Kidney epithelial cell (primary cell): Measurements from ENCODE around the gene MIGA1. TPM values are rescaled to one million over a fixed set of nuclear protein-coding genes. Genes with fewer than 3 reads are reported as not detected.
A peak's percentile ranks its signal among the peaks of the same experiment; 100 is the strongest.

ENCODE experiments used
- DNase-seq: peaks from one replicate; pipeline ENCODE4 v3.0.0-alpha.2; 2010; ENCODE audit warnings: low read depth
- H3K27me3 ChIP-seq: 2 replicates; pipeline ENCODE4 v1.6.0; 2011; ENCODE audit warnings: low read length; ENCODE audit not compliant: control insufficient read depth, insufficient read depth
- H3K36me3 ChIP-seq: 2 replicates; pipeline ENCODE4 v1.5.1; 2011; ENCODE audit warnings: low read length; ENCODE audit not compliant: control insufficient read depth, insufficient read depth
- H3K4me3 ChIP-seq: 2 replicates; pipeline ENCODE4 v1.5.1; 2011; ENCODE audit warnings: low read depth, mild to moderate bottlenecking, control low read depth, low read length
- CTCF ChIP-seq: IDR thresholded peaks from 2 replicates; pipeline ENCODE4 v1.5.1; 2011; ENCODE audit warnings: mild to moderate bottlenecking, moderate library complexity, low read length, control low read depth, inconsistent platforms; ENCODE audit not compliant: insufficient read depth, poor library complexity, severe bottlenecking
- total RNA-seq: library from RNA; depleted of rRNA; stranded (reverse); fragments of >200 nt; gene quantifications from 2 replicates; pipeline ENCODE4 v1.2.3, GENCODE V29; 2015

MIGA1 gene
- total RNA-seq, 1 donor from 2014 or later, result 14.5 TPM

- Histone ChIP-seq H3K4me3 (no peak overlapping the region), H3K36me3 (no peaks in the 10 kb centered on the region), H3K27me3 (no peaks in the 10 kb centered on the region)
- TF ChIP-seq CTCF, result no peak
- DNase-seq, result no peak
Observed at GRCh38 chr1:77828098-77828497, 48.6 kb downstream of the MIGA1 start.

- Histone ChIP-seq H3K27me3 (no peaks in the 10 kb centered on the region), H3K4me3 (no peak overlapping the region), H3K36me3 (no peaks in the 10 kb centered on the region)
- no peak for DNase-seq
- no peak for TF ChIP-seq CTCF
Observed at GRCh38 chr1:77829851-77830250, 50.4 kb downstream of the MIGA1 start.

- no peak for TF ChIP-seq CTCF
- H3K36me3 ChIP-seq, result no peaks in the 10 kb centered on the region
Observed at GRCh38 chr1:77830946-77831345, 51.5 kb downstream of the MIGA1 start.

GRCh38 chr1:77831566-77831965 lies 52.1 kb downstream of the MIGA1 start:
- DNase-seq, result no peak
- Histone ChIP-seq H3K36me3 (no peaks in the 10 kb centered on the region), H3K4me3 (no peak overlapping the region), H3K27me3 (no peaks in the 10 kb centered on the region)
- no peak for TF ChIP-seq CTCF

More at GRCh38 chr1:77830946-77831345, 51.5 kb downstream of the MIGA1 start:
- no peak overlapping the region for H3K4me3 ChIP-seq
- DNase-seq, result no peak
- no peaks in the 10 kb centered on the region for H3K27me3 ChIP-seq

- no peak overlapping the region for H3K4me3 ChIP-seq
- H3K27me3 ChIP-seq, result no peaks in the 10 kb centered on the region
- no peak for TF ChIP-seq CTCF
- H3K36me3 ChIP-seq, result no peaks in the 10 kb centered on the region
- DNase-seq, result no peak
Observed at GRCh38 chr1:77831976-77832711, 52.7 kb downstream of the MIGA1 start.

- H3K27me3 ChIP-seq, result no peaks in the 10 kb centered on the region
- peak; percentile 59 for DNase-seq
- no peaks in the 10 kb centered on the region for H3K36me3 ChIP-seq
- TF ChIP-seq CTCF, result no peak
- no peak overlapping the region for H3K4me3 ChIP-seq
Observed at GRCh38 chr1:77832901-77833300, 53.5 kb downstream of the MIGA1 start.
